Measurements from ENCODE around the gene DLEU7. TPM values are rescaled to one million over a fixed set of nuclear protein-coding genes. Genes with fewer than 3 reads are reported as not detected.

The DLEU7 gene
- total RNA-seq, 2 experiments from 2014 or later, result not detected

DNA sequence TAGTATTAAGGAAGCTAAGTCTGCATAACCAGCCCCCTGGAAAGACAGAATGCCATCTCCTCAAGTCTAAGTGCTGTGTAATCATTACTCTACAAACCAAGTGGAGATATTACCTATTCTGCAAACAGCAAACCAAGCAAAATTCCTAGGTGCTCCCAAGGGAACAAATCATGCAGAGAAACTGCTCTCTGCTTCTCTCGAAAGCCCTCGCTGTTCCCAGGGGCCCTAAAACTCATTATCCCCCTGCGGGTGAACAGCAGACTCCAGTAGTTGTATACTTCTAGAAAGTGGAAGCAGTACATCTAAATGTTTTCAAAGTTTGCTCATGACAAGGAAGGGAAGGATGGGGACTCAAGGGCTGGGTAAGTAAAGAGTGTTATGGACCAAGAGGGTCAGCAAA, 3.2 kb downstream of the DLEU7 start:
- CTCF ChIA-PET, result no interaction called here
- Mint-ChIP-seq H3K4me1 (ENCODE audit: low read depth) (peaks cover 5% of the 10 kb centered on the region), H3K9me3 (no peaks in the 10 kb centered on the region), H3K27ac (no peak overlapping the region), H3K36me3 (ENCODE audit: low read depth) (no peaks in the 10 kb centered on the region), H3K4me3 (no peak overlapping the region), H3K27me3 (ENCODE audit: low read depth) (peaks cover 18% of the 10 kb centered on the region)
- DNase-seq, result no peak
- intact Hi-C loops (cut with micrococcal nuclease), result no loop called here

DNA sequence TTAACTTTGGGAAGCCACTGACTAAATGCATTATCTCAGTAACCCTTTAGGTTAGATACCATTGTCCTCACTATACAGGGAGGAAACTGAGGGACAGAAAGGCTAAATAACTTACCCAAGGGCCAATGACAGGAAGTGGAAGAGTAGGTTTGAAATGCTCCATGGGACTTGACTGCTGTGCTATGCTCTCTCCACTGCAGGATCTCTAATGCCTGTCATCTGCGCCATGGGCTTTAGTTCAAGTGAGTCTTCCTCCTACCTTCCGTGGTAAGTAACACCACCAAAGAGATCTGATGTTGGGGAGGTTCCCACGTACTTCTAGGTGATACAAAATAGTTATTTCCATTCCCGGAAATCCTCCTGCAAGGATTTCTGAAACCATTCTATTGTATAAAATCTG, 3.7 kb downstream of the DLEU7 start:
- Mint-ChIP-seq H3K27ac (no peak overlapping the region), H3K4me1 (ENCODE audit: low read depth) (peaks cover 5% of the 10 kb centered on the region), H3K4me3 (no peak overlapping the region), H3K9me3 (no peaks in the 10 kb centered on the region), H3K27me3 (ENCODE audit: low read depth) (peaks cover 18% of the 10 kb centered on the region), H3K36me3 (ENCODE audit: low read depth) (no peaks in the 10 kb centered on the region)
- no peak for DNase-seq
- CTCF ChIA-PET, result no interaction called here
- intact Hi-C loops (cut with micrococcal nuclease), result no loop called here

DNA sequence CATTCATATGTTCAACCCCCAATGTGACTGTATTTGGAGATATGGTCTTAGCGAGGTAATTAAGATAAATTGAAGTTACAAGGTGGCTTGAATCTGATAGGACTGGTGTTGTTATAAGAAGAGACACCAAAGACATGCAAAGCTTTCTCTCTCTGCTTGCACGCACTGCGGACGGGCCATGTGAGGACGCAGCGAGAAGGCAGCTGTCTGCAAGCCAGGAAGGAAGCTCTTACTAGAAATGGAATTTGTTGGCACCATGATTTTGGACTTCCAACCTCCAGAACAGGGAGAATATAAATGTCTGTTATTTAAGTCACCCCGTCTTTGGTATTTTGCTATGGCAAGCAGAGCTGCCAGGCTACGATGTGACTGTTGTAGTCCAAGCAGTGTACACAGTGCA, 4.8 kb downstream of the DLEU7 start:
- Mint-ChIP-seq H3K27me3 (ENCODE audit: low read depth) (peaks cover 16% of the 10 kb centered on the region), H3K4me1 (ENCODE audit: low read depth) (peaks cover 2% of the 10 kb centered on the region), H3K4me3 (no peak overlapping the region), H3K27ac (no peak overlapping the region), H3K9me3 (peaks cover 6% of the 10 kb centered on the region), H3K36me3 (ENCODE audit: low read depth) (no peaks in the 10 kb centered on the region)
- no peak for DNase-seq
- intact Hi-C loops (cut with micrococcal nuclease), result no loop called here
- CTCF ChIA-PET, result interaction anchor here (1.1 kb wide), 1 partner anchor 42 kb away, joined by 3 read pairs; no protein-coding TSS in a partner anchor

DNA sequence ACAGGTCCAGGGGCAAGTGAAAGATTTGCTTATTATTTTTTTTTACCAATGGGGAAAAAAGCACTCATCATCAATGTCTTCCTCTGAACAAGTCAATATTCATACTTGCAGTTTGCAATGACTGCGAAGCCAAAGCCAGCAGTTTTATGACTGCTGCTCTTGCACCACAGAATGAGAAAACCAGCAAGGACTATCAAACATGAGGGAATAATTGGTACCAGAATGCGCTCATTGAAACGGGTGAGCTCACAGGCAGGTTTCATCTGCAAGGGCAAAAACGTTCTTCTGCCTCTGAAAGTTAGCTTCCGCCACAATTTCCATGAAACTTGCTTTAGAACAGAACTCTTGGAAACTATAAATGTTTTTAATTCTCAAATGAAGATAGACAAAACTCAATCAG, 5.5 kb downstream of the DLEU7 start:
- CTCF ChIA-PET, result no interaction called here
- peaks cover 2% of the 10 kb centered on the region for H3K4me1 Mint-ChIP-seq (ENCODE audit: low read depth)
- H3K27me3 Mint-ChIP-seq (ENCODE audit: low read depth), result peaks cover 15% of the 10 kb centered on the region
- H3K27ac Mint-ChIP-seq, result no peak overlapping the region
- peaks cover 6% of the 10 kb centered on the region for H3K9me3 Mint-ChIP-seq
- intact Hi-C loops (cut with micrococcal nuclease), result no loop called here
- H3K4me3 Mint-ChIP-seq, result no peak overlapping the region
- no peaks in the 10 kb centered on the region for H3K36me3 Mint-ChIP-seq (ENCODE audit: low read depth)
- DNase-seq, result no peak

DNA sequence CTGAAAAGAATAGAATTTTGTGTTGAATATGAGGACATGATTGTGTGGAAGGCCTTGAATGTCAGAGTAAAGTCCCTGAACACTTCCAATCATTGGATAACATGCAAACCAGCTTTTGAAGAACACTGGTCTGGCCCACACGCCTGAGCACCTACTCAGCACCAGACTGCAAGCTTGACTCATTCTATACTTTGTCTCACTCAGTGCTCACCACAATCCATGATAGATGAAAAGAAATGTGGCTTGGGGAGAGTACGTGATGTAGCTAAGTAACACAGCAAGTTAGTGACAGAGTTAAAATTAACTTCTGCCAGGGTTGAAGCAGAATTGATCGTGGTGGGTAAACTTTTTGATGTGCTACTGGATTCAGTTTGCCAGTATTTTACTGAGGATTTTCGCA, 12.0 kb downstream of the DLEU7 start:
- H3K27me3 Mint-ChIP-seq (ENCODE audit: low read depth), result no peaks in the 10 kb centered on the region
- intact Hi-C loops (cut with micrococcal nuclease), result no loop called here
- H3K4me3 Mint-ChIP-seq, result no peak overlapping the region
- peaks cover 6% of the 10 kb centered on the region for H3K9me3 Mint-ChIP-seq
- H3K27ac Mint-ChIP-seq, result no peak overlapping the region
- no peaks in the 10 kb centered on the region for H3K36me3 Mint-ChIP-seq (ENCODE audit: low read depth)
- H3K4me1 Mint-ChIP-seq (ENCODE audit: low read depth), result no peaks in the 10 kb centered on the region
- peak; percentile 20 for DNase-seq
- CTCF ChIA-PET, result no interaction called here

DNA sequence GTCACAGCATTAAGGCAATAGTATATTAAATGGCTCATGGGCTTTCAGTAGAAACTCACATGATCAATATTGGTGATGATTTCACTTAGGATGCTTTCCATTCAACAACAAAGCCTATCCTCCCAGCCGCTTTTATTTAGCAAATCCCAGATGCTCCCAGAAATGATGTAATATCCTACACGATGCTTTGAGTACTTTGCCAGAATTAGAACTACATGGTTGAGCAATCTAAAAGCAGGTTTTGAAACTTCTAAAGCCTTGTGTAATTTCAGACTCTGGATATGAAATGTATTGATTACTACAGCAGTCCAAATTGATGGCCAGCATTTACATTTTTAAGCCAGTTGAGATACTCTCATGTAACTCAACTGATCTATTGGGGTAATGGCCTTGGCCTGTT, 13.6 kb downstream of the DLEU7 start:
- no peak overlapping the region for H3K27ac Mint-ChIP-seq
- CTCF ChIA-PET, result no interaction called here
- intact Hi-C loops (cut with micrococcal nuclease), result no loop called here
- no peaks in the 10 kb centered on the region for H3K36me3 Mint-ChIP-seq (ENCODE audit: low read depth)
- peaks cover 6% of the 10 kb centered on the region for H3K9me3 Mint-ChIP-seq
- no peak overlapping the region for H3K4me3 Mint-ChIP-seq
- H3K27me3 Mint-ChIP-seq (ENCODE audit: low read depth), result no peaks in the 10 kb centered on the region
- H3K4me1 Mint-ChIP-seq (ENCODE audit: low read depth), result no peaks in the 10 kb centered on the region
- DNase-seq, result no peak

DNA sequence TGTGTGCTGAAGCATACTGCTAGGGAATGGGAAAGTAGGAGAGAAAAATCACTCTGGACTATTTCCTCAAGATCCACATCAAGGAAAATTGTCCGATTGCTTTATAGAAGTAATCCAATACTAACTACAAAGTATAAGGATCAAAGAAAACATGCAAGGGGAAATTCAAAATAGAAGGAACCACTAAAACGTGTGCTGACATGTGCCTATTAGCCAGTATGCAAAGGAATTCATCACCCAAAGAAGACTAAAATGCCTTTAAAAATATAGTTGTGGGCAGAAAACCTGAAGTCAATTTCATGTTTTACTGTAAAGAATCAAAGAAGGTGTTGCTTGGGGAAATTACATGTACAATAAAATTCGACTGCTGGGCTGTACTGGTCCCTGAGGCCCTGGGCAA, 14.3 kb downstream of the DLEU7 start:
- no peaks in the 10 kb centered on the region for H3K4me1 Mint-ChIP-seq (ENCODE audit: low read depth)
- CTCF ChIA-PET, result interaction anchor here (1.4 kb wide), 1 partner anchor 853 kb away, joined by 6 read pairs; no protein-coding TSS in a partner anchor
- no peak for DNase-seq
- no peak overlapping the region for H3K27ac Mint-ChIP-seq
- H3K4me3 Mint-ChIP-seq, result no peak overlapping the region
- H3K27me3 Mint-ChIP-seq (ENCODE audit: low read depth), result no peaks in the 10 kb centered on the region
- peaks cover 4% of the 10 kb centered on the region for H3K9me3 Mint-ChIP-seq
- intact Hi-C loops (cut with micrococcal nuclease), result no loop called here
- no peaks in the 10 kb centered on the region for H3K36me3 Mint-ChIP-seq (ENCODE audit: low read depth)

DNA sequence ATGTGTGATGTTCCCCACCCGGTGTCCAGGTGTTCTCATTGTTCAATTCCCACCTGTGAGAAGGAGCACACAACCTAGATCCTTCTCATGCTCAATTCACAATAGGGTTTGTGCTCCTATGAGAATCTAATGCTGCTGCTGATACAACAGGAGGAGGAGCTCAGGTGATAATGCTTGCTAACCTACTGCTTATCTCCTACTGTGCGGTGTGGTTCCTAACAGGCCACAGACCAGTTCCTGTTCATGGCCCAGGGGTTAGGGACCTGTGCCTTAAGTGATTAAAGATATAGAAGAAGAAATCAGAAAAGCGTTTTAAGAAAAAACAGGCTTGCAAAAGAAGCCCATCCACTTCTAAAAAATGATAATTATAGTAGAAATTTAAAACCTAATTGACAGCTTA, 17.5 kb downstream of the DLEU7 start:
- no peak for DNase-seq
- Mint-ChIP-seq H3K36me3 (ENCODE audit: low read depth) (no peaks in the 10 kb centered on the region), H3K4me3 (no peak overlapping the region), H3K9me3 (no peaks in the 10 kb centered on the region), H3K4me1 (ENCODE audit: low read depth) (no peaks in the 10 kb centered on the region), H3K27ac (no peak overlapping the region), H3K27me3 (ENCODE audit: low read depth) (no peaks in the 10 kb centered on the region)
- CTCF ChIA-PET, result interaction anchor here (1.0 kb wide), 1 partner anchor 86 kb away, joined by 3 read pairs; no protein-coding TSS in a partner anchor
- intact Hi-C loops (cut with micrococcal nuclease), result no loop called here

DNA sequence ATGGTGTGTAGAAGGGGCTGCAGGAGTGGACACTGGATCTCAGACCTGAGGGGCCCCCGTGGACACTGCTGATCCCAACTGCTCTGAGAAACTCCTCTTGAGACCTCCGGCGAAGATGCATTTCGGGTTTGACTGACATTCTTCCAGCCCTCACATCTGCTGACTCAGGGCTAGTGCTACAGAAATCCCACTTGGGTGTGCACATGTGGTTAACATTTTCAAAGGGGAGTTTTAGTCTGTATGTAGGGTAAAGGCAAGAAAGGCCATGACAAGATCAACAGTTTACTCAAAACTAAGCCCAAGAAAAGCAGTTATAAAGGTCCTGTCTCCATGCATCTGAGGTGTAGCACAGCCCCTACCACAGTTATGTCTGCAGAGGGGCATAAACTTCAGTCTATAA, 31.2 kb downstream of the DLEU7 start:
- Mint-ChIP-seq H3K27ac (no peak overlapping the region), H3K36me3 (ENCODE audit: low read depth) (no peaks in the 10 kb centered on the region), H3K27me3 (ENCODE audit: low read depth) (no peaks in the 10 kb centered on the region), H3K4me1 (ENCODE audit: low read depth) (peaks cover 4% of the 10 kb centered on the region), H3K4me3 (no peak overlapping the region), H3K9me3 (no peaks in the 10 kb centered on the region)
- CTCF ChIA-PET, result interaction anchor here (1.5 to 3.9 kb wide), 2 partner anchors 11 to 100 kb away, joined by 5 to 16 read pairs; no protein-coding TSS in a partner anchor
- no peak for DNase-seq
- intact Hi-C loops (cut with micrococcal nuclease), result no loop called here

DNA sequence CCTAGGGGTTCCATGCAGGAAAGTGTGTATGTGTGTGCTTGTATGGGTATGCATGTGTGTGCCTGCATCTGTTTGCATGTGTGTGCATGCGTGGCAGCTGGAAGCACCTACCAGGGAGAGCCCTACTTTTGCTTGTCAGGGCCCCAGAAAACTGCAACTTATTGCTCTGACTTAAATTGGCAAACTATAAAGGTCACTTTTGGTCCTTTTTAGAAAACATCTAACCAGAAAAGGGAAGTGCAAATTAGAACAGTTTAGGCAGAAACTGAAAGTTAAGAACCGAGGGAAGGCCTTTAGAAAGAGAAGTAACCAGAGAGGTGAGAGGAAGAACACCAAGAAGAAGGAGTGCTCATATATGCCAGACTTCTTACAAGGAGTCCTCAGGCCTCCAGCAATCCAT, 32.5 kb downstream of the DLEU7 start:
- H3K4me3 Mint-ChIP-seq, result no peak overlapping the region
- H3K27me3 Mint-ChIP-seq (ENCODE audit: low read depth), result no peaks in the 10 kb centered on the region
- peaks cover 4% of the 10 kb centered on the region for H3K4me1 Mint-ChIP-seq (ENCODE audit: low read depth)
- no peak overlapping the region for H3K27ac Mint-ChIP-seq
- H3K9me3 Mint-ChIP-seq, result no peaks in the 10 kb centered on the region
- CTCF ChIA-PET, result interaction anchor here (1.1 to 3.9 kb wide), 2 partner anchors 101 to 833 kb away, joined by 3 to 16 read pairs; no protein-coding TSS in a partner anchor
- intact Hi-C loops (cut with micrococcal nuclease), result no loop called here
- no peaks in the 10 kb centered on the region for H3K36me3 Mint-ChIP-seq (ENCODE audit: low read depth)
- no peak for DNase-seq

DNA sequence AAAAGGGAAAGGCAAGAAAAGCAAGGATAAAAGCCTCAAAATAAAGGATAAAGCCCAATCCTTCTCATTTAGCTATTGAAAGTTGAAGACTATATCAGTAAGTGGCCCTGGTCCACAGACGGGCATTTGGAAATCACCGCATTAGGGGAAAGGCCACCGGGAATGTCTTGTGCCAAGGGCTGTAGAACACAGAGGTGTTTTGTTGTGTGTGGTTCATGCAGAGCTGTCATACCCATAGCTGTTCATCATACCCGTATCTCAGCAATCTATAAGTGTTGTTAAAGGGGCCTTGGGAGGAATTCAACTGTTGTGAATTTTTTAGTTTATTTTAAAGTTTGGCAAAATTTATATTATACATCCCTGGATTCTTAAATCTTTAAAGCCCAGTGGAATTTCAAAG, 33.0 kb downstream of the DLEU7 start:
- intact Hi-C loops (cut with micrococcal nuclease), result no loop called here
- Mint-ChIP-seq H3K27ac (no peak overlapping the region), H3K27me3 (ENCODE audit: low read depth) (no peaks in the 10 kb centered on the region), H3K4me3 (no peak overlapping the region), H3K9me3 (peaks cover 2% of the 10 kb centered on the region), H3K4me1 (ENCODE audit: low read depth) (peaks cover 4% of the 10 kb centered on the region), H3K36me3 (ENCODE audit: low read depth) (no peaks in the 10 kb centered on the region)
- DNase-seq, result no peak
- CTCF ChIA-PET, result interaction anchor here (0.5 to 3.9 kb wide), 4 partner anchors 101 to 834 kb away, joined by 3 to 16 read pairs (median 3); no protein-coding TSS in a partner anchor

DNA sequence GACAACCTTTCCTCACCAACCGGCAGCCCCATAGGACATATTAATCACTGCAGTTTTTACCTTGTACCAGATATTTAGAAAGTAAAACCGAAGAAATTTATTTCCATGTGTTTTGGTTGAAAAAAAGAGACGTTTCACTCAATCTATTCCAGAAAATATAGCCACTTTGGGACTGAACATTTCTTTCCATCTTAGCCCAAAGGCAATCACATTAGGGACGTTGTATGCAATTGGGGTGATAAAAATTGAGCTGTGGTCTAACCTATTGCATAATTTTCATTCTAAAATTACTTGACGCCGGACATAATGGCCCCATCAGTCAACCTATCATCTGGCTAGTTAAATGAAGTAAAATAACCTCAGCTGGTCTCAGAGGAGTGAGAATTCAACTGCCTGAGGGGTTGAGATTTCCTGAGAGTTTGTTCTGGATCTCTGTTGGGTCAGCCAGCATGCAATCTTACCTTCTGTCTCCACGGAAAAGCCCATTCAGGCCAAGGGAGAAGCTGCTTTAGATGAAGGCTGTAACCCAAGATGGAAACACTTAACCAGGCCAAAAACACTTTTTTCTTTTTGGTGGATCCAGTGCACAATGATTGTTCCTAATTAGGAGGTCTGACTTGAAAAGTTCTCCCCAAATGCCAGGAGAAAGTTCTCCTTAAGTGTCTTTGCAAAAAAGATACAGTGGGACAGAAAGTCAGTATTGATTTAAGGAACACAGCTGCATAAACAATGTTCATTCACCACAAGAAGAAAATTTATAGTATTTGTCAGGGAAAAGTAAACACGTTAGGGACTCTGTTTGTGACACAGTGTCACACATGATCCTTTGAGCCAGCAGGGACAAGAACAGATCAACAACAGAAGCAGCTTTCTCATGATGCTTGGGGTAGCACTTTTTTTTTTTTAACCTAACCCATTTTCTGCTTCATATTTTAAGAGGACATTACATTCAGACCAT, 34.1 kb downstream of the DLEU7 start:
- Mint-ChIP-seq H3K27me3 (ENCODE audit: low read depth) (no peaks in the 10 kb centered on the region), H3K4me1 (ENCODE audit: low read depth) (peaks cover 4% of the 10 kb centered on the region), H3K27ac (no peak overlapping the region), H3K9me3 (peaks cover 3% of the 10 kb centered on the region), H3K36me3 (ENCODE audit: low read depth) (no peaks in the 10 kb centered on the region), H3K4me3 (no peak overlapping the region)
- CTCF ChIA-PET, result interaction anchor here (1.0 to 3.9 kb wide), 3 partner anchors 102 to 833 kb away, joined by 3 to 16 read pairs (median 3); no protein-coding TSS in a partner anchor
- intact Hi-C loops (cut with micrococcal nuclease), result no loop called here
- no peak for DNase-seq

DNA sequence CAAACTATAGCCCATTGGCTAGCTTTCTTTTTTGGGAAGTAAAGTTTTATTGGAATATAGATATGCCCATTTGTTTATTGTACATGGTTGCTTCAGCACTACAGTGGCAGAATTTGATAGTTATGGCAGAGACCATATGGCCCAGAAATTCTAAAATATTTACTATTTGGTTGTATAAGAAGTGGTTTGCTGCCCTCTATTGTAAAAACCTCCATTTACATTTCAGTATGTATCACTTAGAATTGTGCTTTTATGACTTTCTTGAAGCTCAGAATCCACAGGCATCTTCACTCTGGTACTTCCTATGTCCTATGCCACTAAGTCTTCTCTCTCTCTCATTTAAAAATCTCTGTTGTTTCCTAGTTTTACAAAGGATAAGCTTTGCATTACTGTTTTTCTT, 37.7 kb downstream of the DLEU7 start:
- H3K27ac Mint-ChIP-seq, result no peak overlapping the region
- CTCF ChIA-PET, result interaction anchor here (0.5 to 1.6 kb wide), 8 partner anchors 11 to 1082 kb away, joined by 3 to 12 read pairs (median 4); no protein-coding TSS in a partner anchor
- DNase-seq, result no peak
- H3K4me1 Mint-ChIP-seq (ENCODE audit: low read depth), result peaks cover 6% of the 10 kb centered on the region
- no peaks in the 10 kb centered on the region for H3K36me3 Mint-ChIP-seq (ENCODE audit: low read depth)
- intact Hi-C loops (cut with micrococcal nuclease), result no loop called here
- no peaks in the 10 kb centered on the region for H3K27me3 Mint-ChIP-seq (ENCODE audit: low read depth)
- H3K9me3 Mint-ChIP-seq, result peaks cover 3% of the 10 kb centered on the region
- no peak overlapping the region for H3K4me3 Mint-ChIP-seq

Measured in activated naive CD4-positive, alpha-beta T cell treated with anti-CD3 and anti-CD28 coated beads for 36 hours (primary cell).